Panc1 (cell line): ENCODE measurements around the gene SERTAD2.

Source experiments
- CTCF ChIP-seq: fragments of 450-650 bp; IDR thresholded peaks from 2 replicates; pipeline ENCODE4 v1.5.1; 2017; ENCODE audit warnings: mild to moderate bottlenecking
- SIN3A ChIP-seq: IDR thresholded peaks from 2 replicates; pipeline ENCODE4 v1.6.1; 2012; ENCODE audit warnings: low read depth, mild to moderate bottlenecking, low read length, moderate library complexity, borderline replicate concordance; ENCODE audit not compliant: insufficient read depth

GRCh38 chr2:64624108-64624610 is 29.6 kb downstream of the SERTAD2 start:
- TF ChIP-seq CTCF: no peak
- no peak for TF ChIP-seq SIN3A
